ENCODE results near the gene WARS2.

Gene WARS2

GRCh38 chr1:118981436-118981835 is 159.0 kb downstream of the WARS2 start:
- no peak for DNase-seq

All from suppressor macrophage treated with lipopolysaccharide for 1 hour (primary cell).